Femur (tissue), 1 donor: ENCODE data around the gene NDUFC1.
"Not testable (repeated sequence)": the region's sequence is repeated elsewhere in the genome, so short reads cannot be mapped to it uniquely, and the experiment has no call there.

Source experiments
- DNase-seq: peaks from one replicate; pipeline ENCODE4 v3.0.0-alpha.2; 2017

NDUFC1 gene

GRCh38 chr4:139297001-139297410 is 5.3 kb downstream of the NDUFC1 start:
- no peak for DNase-seq

- no peak for DNase-seq
Measured at GRCh38 chr4:139295942-139296299, 6.4 kb downstream of the NDUFC1 start.

- DNase-seq = peak; percentile 97
Measured at GRCh38 chr4:139295206-139295941, 6.9 kb downstream of the NDUFC1 start.

GRCh38 chr4:139286186-139286698 is 16.0 kb downstream of the NDUFC1 start:
- DNase-seq = no peak

- no peak for DNase-seq
Measured at GRCh38 chr4:139282721-139283075, 19.6 kb downstream of the NDUFC1 start.

GRCh38 chr4:139282065-139282720 is 20.1 kb downstream of the NDUFC1 start:
- no peak for DNase-seq

- DNase-seq = peak; percentile 31
Measured at GRCh38 chr4:139279760-139280620, 22.3 kb downstream of the NDUFC1 start, which contains the start of gene MGARP. TSS of gene MGARP (minus strand) at chr4:139280225. CDS start at chr4:139280158, 67 bp downstream.

GRCh38 chr4:139278912-139279759 is 23.1 kb downstream of the NDUFC1 start:
- no peak for DNase-seq

GRCh38 chr4:139278485-139278884 is 23.8 kb downstream of the NDUFC1 start:
- no peak for DNase-seq

- no peak for DNase-seq
Measured at GRCh38 chr4:139275281-139275735, 27.0 kb downstream of the NDUFC1 start.

GRCh38 chr4:139274790-139275189 is 27.5 kb downstream of the NDUFC1 start:
- DNase-seq = no peak

- DNase-seq = no peak
Measured at GRCh38 chr4:139273835-139274234, 28.4 kb downstream of the NDUFC1 start.

GRCh38 chr4:139267301-139267700 is 35.0 kb downstream of the NDUFC1 start:
- no peak for DNase-seq

- peak; percentile 75 for DNase-seq
Measured at GRCh38 chr4:139266583-139267257, 35.6 kb downstream of the NDUFC1 start.

GRCh38 chr4:139266208-139266582 is 36.1 kb downstream of the NDUFC1 start:
- DNase-seq = no peak

GRCh38 chr4:139265654-139266053 is 36.6 kb downstream of the NDUFC1 start:
- DNase-seq = no peak

- no peak for DNase-seq
Measured at GRCh38 chr4:139256349-139256748, 45.9 kb downstream of the NDUFC1 start.

- not testable (repeated sequence) for DNase-seq
Measured at GRCh38 chr4:139255581-139255980, 46.7 kb downstream of the NDUFC1 start.

- DNase-seq = no peak
Measured at GRCh38 chr4:139253713-139254112, 48.6 kb downstream of the NDUFC1 start.

- no peak for DNase-seq
Measured at GRCh38 chr4:139253046-139253445, 49.2 kb downstream of the NDUFC1 start.

- DNase-seq = no peak
Measured at GRCh38 chr4:139247700-139248238, 54.5 kb downstream of the NDUFC1 start.
